GM12878 (cell line): ENCODE results near the gene HERC2.
"Not testable (repeated sequence)": the region's sequence is repeated elsewhere in the genome, so short reads cannot be mapped to it uniquely, and the experiment has no call there.

Experiments
- HDAC2 ChIP-seq: fragments of 200-600 bp; sonication (generic); IDR thresholded peaks from 2 replicates; pipeline ENCODE4 v1.6.1; 2017
- HDAC6 ChIP-seq: fragments of 200-600 bp; sonication (generic); IDR thresholded peaks from one replicate; pipeline ENCODE4 v1.8.0; 2017; ENCODE audit warnings: antibody characterized with exemption; ENCODE audit not compliant: unreplicated experiment
- NFYB ChIP-seq: IDR thresholded peaks from 2 replicates; pipeline ENCODE4 v1.6.1; 2011; ENCODE audit warnings: low read depth, mild to moderate bottlenecking, low read length, improper control_type of control experiment, moderate library complexity; ENCODE audit not compliant: insufficient read depth
- TF ChIP-seq, protein P1 (sequence below), 3 experiments: IDR thresholded peaks in 2 of 3; conservative IDR thresholded peaks in 1 of 3; 2 replicates each; pipeline ENCODE4 v1.5.1; 2011; ENCODE audit warnings: low read depth in 3 of 3, low read length in 3 of 3, mild to moderate bottlenecking in 3 of 3, control low read depth in 2 of 3, moderate library complexity in 2 of 3, inconsistent platforms in 1 of 3, mixed read lengths in 1 of 3; ENCODE audit not compliant: control insufficient read depth in 2 of 3, insufficient read depth in 1 of 3; ENCODE audit errors: extremely low read depth in 1 of 3

- TF ChIP-seq HDAC2, HDAC6, NFYB: not testable (repeated sequence)
- TF ChIP-seq, protein P1, sequence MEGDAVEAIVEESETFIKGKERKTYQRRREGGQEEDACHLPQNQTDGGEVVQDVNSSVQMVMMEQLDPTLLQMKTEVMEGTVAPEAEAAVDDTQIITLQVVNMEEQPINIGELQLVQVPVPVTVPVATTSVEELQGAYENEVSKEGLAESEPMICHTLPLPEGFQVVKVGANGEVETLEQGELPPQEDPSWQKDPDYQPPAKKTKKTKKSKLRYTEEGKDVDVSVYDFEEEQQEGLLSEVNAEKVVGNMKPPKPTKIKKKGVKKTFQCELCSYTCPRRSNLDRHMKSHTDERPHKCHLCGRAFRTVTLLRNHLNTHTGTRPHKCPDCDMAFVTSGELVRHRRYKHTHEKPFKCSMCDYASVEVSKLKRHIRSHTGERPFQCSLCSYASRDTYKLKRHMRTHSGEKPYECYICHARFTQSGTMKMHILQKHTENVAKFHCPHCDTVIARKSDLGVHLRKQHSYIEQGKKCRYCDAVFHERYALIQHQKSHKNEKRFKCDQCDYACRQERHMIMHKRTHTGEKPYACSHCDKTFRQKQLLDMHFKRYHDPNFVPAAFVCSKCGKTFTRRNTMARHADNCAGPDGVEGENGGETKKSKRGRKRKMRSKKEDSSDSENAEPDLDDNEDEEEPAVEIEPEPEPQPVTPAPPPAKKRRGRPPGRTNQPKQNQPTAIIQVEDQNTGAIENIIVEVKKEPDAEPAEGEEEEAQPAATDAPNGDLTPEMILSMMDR (IDR thresholded peaks at IDR 0.05 in 2 of 3, conservative IDR thresholded peaks at IDR 0.05 in 1 of 3; ENCODE audit: control insufficient read depth in 2 of 3, extremely low read depth in 1 of 3, insufficient read depth in 1 of 3, low read depth in 3 of 3, low read length in 3 of 3) = not testable (repeated sequence)
Measured at GRCh38 chr15:28318828-28319227, 3.2 kb downstream of the HERC2 start.
